Measurements from ENCODE around the gene IFNGR2. TPM values are rescaled to one million over a fixed set of nuclear protein-coding genes. Genes with fewer than 3 reads are reported as not detected.

IFNGR2 gene
- total RNA-seq, 1 donor from 2014 or later, result 55.6 TPM

DNA sequence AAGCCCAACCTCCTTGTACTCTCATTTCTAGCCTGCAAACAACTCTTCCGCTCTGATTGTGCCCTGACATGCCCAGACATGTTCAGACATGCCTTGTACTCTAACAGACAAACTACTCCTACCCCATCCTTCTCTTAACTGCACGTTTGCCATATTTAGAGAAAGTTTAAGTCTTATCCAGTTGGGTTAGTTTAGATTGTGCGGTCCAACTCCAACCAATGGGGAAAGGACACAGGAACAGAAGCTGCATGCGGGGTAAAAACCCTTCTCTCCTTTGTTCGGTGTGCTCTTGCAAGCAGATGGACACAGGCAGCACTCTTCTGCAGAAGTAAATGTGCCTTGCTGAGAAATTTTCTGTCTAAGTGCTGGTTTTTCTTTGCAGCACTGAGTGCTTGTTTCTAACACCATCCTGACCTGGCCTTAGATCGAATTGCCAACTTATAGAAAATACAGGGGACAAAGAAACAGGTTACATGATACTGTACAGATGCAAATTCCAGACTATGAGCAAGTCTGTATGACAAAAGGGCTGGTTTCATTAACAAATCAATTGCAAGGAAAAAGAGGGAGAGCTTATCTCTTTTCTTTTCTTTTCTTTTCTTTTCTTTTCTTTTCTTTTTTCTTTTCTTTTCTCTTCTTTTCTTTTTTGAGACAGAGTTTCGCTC, 35.8 kb upstream of the IFNGR2 start:
- Mint-ChIP-seq H3K27ac (ENCODE audit: unreplicated experiment) (no peak overlapping the region), H3K9me3 (ENCODE audit: unreplicated experiment) (peaks cover 9% of the 10 kb centered on the region), H3K4me3 (ENCODE audit: unreplicated experiment) (no peak overlapping the region), H3K36me3 (ENCODE audit: unreplicated experiment) (peaks cover 5% of the 10 kb centered on the region), H3K27me3 (ENCODE audit: unreplicated experiment) (no peaks in the 10 kb centered on the region), H3K4me1 (ENCODE audit: unreplicated experiment) (no peaks in the 10 kb centered on the region)
- no peak for DNase-seq (ENCODE audit: extremely low spot score, unreplicated experiment)
- TF ChIP-seq, protein P1, sequence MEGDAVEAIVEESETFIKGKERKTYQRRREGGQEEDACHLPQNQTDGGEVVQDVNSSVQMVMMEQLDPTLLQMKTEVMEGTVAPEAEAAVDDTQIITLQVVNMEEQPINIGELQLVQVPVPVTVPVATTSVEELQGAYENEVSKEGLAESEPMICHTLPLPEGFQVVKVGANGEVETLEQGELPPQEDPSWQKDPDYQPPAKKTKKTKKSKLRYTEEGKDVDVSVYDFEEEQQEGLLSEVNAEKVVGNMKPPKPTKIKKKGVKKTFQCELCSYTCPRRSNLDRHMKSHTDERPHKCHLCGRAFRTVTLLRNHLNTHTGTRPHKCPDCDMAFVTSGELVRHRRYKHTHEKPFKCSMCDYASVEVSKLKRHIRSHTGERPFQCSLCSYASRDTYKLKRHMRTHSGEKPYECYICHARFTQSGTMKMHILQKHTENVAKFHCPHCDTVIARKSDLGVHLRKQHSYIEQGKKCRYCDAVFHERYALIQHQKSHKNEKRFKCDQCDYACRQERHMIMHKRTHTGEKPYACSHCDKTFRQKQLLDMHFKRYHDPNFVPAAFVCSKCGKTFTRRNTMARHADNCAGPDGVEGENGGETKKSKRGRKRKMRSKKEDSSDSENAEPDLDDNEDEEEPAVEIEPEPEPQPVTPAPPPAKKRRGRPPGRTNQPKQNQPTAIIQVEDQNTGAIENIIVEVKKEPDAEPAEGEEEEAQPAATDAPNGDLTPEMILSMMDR (IDR thresholded peaks at IDR 0.05), result no peak

GRCh38 chr21:33368124-33368523, 35.1 kb upstream of the IFNGR2 start:
- TF ChIP-seq, protein P1 (IDR thresholded peaks at IDR 0.05), result no peak
- H3K4me3 Mint-ChIP-seq (ENCODE audit: unreplicated experiment), result no peak overlapping the region
- no peak overlapping the region for H3K27ac Mint-ChIP-seq (ENCODE audit: unreplicated experiment)
- peaks cover 9% of the 10 kb centered on the region for H3K9me3 Mint-ChIP-seq (ENCODE audit: unreplicated experiment)
- no peaks in the 10 kb centered on the region for H3K4me1 Mint-ChIP-seq (ENCODE audit: unreplicated experiment)
- no peaks in the 10 kb centered on the region for H3K27me3 Mint-ChIP-seq (ENCODE audit: unreplicated experiment)
- DNase-seq (ENCODE audit: extremely low spot score, unreplicated experiment), result no peak
- H3K36me3 Mint-ChIP-seq (ENCODE audit: unreplicated experiment), result peaks cover 5% of the 10 kb centered on the region

DNA sequence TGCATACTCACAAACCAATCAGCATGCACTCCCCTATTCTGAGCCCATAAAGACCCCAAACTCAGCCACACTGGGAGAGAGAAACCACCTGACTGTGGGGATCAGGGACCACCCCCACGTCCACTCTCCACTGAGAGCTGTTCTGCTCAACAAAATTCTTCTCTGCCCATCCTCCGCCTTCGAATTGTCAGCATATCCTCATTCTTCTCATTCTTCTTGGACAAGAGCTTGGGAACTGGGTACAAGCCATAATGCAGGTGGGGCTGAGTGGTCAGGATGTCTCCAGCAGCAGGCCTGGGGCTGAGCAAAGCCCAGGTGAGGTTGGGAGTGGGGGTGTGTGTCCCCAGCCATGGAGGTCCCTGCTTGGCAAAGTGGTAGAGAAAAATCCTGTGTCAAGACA, 34.6 kb upstream of the IFNGR2 start:
- Mint-ChIP-seq H3K27me3 (ENCODE audit: unreplicated experiment) (no peaks in the 10 kb centered on the region), H3K9me3 (ENCODE audit: unreplicated experiment) (peaks cover 9% of the 10 kb centered on the region), H3K36me3 (ENCODE audit: unreplicated experiment) (peaks cover 5% of the 10 kb centered on the region), H3K27ac (ENCODE audit: unreplicated experiment) (no peak overlapping the region), H3K4me3 (ENCODE audit: unreplicated experiment) (no peak overlapping the region), H3K4me1 (ENCODE audit: unreplicated experiment) (peaks cover under 1% of the 10 kb centered on the region)
- TF ChIP-seq, protein P1 (IDR thresholded peaks at IDR 0.05), result no peak
- no peak for DNase-seq (ENCODE audit: extremely low spot score, unreplicated experiment)

DNA sequence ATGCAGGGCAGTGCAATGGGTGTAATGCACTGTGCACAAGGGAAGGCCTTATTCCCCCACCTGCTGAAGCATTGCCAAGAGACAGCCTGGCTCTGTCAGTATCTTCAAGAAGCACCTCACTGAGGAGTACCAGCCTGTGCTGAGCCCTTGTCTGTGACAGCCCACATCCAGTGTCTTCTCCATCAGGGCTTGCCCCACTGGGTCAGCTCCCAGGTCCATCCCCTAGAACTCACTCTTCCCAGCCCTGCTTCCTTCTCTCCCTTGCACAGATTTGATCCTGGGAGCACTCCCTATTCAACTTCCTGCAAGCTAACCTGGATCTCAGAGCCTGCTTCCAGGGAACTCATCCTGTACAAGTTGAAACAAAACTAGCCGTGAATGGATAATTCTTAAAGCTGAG, 33.6 kb upstream of the IFNGR2 start:
- H3K27ac Mint-ChIP-seq (ENCODE audit: unreplicated experiment), result no peak overlapping the region

GRCh38 chr21:33370305-33370704, 32.9 kb upstream of the IFNGR2 start:
- Mint-ChIP-seq H3K4me3 (ENCODE audit: unreplicated experiment) (no peak overlapping the region), H3K4me1 (ENCODE audit: unreplicated experiment) (peaks cover 17% of the 10 kb centered on the region), H3K27ac (ENCODE audit: unreplicated experiment) (no peak overlapping the region), H3K27me3 (ENCODE audit: unreplicated experiment) (no peaks in the 10 kb centered on the region), H3K9me3 (ENCODE audit: unreplicated experiment) (peaks cover 9% of the 10 kb centered on the region), H3K36me3 (ENCODE audit: unreplicated experiment) (peaks cover 5% of the 10 kb centered on the region)
- DNase-seq (ENCODE audit: extremely low spot score, unreplicated experiment), result no peak
- TF ChIP-seq, protein P1 (IDR thresholded peaks at IDR 0.05), result no peak

More for the DNA sequence above, 33.6 kb upstream of the IFNGR2 start:
- Mint-ChIP-seq H3K4me1 (ENCODE audit: unreplicated experiment) (peaks cover 11% of the 10 kb centered on the region), H3K9me3 (ENCODE audit: unreplicated experiment) (peaks cover 9% of the 10 kb centered on the region), H3K4me3 (ENCODE audit: unreplicated experiment) (no peak overlapping the region), H3K36me3 (ENCODE audit: unreplicated experiment) (peaks cover 5% of the 10 kb centered on the region), H3K27me3 (ENCODE audit: unreplicated experiment) (no peaks in the 10 kb centered on the region)
- DNase-seq (ENCODE audit: extremely low spot score, unreplicated experiment), result no peak
- TF ChIP-seq, protein P1 (IDR thresholded peaks at IDR 0.05), result no peak

Data from osteocyte (in vitro differentiated cells).